ENCODE measurements around the gene INHBB.
"Not testable (repeated sequence)": the region's sequence is repeated elsewhere in the genome, so short reads cannot be mapped to it uniquely, and the experiment has no call there.

Gene INHBB

DNA sequence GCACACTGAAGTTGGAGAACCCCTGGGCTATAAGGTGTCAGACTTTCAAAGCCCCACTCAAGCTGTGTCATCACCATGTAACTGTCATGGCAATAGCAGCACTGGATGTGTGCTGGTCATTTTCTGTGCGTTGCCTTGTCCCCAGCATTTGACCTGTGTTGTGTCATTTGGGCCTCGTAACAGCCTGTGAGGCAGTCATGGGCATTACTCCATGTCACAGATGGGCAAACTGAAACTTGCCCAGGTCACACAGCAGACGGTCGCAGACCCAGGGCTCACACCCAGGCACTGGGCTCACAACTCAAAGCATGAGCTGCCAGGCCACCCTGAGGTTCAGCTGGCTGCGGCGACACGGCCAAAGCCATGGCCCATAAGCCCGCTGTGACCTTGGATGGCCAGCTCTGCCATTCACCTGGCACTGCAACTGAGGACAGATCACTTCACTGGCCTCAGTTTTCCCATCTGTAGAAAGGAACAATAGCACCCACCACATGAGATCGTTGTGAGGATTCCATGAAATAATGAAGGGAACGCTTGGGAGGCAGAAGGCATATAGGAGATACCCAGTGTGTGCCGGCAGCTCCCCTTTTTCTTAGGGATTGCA, 36.7 kb downstream of the INHBB start:
- DNase-seq (ENCODE audit: low read depth) = no peak

DNA sequence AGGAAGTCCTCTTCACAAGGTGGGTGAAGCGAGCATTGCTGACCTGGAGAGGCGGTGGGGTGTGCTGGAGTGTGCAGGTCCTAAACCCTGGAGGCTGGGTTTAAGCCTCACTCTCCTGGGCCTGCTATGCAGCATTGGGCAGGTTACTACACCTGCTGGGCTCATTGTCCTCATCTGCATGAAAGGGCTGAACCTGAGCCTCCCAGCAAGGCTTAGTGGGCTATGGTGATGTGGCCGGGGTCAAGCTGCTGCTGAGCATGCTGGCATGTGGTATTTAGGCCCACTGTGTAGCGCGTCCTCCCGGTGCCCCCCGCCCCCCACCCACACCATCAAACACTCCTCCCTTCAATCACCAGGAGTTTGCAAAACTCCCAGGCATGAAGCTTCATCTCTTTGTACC, 37.3 kb downstream of the INHBB start:
- DNase-seq (ENCODE audit: low read depth) = no peak

DNA sequence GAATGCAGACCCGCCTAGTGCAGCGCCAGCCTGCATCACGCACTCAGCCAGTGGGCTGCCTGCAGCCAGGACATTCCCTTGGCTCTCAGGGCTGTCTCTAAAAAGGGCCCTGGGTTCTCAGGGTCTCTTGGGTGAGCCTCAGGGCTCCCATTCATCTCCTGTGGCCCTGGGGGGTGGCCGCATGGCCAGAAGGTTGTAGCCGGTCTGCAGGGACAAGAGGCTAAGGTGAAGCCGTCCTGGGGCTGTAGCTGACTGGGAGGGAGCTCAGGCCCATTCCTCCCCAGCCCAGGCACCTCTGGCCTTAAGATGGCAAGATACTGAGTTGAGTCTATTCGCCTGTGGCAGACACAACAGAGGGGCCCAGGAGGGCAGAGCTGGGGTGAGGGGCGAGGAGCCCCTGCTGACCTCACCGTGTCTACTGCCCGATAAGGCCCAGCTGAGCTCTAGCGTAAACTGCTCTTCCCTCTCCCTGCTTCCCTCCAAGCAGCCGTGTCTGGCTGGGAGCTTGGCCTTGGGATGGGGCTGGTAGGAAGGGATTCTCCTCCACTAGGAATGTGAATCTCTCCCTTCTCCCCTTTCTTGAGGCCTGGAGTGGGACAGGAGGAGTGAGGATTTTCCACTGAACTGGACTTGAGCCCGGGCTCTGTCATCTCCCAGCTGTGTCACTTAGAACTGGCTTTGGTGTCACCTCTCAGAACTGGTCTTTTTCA, 37.9 kb downstream of the INHBB start:
- DNase-seq (ENCODE audit: low read depth) = no peak

DNA sequence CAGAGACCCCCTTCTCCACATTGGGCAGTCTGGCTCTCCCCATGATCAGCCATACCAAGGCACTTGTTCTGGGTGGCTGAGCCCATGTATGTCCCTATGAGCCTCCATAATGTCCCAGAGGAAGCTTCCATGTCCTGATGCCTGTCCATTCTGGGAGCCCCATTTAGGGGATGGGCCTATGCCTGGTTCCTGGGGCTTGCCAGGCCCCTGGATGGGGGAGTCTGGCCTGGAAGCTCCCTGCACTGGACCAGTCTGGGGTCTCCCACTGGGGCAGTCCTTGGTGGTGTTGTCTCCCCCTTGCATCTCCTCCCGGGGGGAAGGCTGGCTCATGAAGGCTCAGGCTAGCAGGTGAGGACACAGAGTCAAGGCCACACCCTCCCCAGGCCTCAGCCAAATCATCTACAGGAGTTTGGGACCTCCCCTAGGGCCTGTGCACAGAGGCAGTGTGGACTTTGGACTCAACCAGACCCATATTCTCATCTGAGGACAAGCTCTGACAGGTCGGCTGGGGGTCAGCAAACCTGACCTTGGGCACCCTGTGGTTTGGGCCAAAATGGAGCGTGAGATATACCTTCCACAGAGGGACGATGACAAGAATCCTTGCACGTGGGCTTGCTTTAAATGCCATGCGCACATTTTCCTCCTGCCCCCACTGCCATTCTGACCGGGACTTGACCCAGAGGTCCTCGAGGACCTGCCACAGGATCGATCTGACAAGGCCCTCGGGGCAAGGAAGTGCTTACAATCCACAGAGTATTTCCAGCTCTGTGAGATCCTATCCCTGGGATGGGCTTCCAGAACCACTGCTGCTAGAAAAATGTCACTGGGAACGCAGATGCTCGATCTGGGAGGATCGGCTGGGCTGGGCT, 38.8 kb downstream of the INHBB start:
- no peak for DNase-seq (ENCODE audit: low read depth)

DNA sequence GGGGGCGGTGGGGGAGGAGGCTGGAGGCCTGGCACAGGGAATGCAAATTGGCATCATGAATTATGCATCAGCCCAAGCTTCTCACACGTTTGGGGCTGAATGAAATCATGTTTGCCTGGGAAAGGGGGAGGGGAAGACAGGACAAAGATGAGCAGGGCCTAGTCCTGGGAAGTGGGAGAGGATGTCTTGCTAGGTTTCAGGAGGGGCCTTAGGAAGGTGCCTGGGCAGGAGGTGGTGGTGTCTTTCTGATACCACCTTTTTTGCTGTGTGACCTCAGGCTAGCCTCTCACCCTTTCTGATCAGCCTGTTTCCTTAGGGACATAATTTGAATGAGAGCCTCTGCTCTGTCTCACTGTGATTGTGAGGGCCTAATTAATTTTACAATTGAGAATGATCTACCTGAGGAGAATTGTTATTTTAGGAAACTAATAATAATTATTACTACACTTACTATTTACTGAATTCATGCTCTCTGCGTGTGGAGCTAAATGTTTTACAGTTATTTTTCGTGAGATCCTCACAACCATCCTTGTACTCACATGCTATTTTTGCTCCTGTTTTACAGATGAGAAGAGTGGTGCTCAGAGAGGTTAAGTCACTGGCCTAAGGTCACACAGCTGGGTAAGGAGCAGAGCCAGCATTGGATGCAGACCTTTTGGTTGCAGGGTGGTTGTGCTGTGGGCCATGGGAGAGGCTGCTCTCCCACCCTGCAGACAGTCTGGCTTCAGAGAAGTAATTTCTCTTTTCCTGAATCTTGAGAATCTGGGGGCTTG, 39.6 kb downstream of the INHBB start:
- no peak for DNase-seq (ENCODE audit: low read depth)

DNA sequence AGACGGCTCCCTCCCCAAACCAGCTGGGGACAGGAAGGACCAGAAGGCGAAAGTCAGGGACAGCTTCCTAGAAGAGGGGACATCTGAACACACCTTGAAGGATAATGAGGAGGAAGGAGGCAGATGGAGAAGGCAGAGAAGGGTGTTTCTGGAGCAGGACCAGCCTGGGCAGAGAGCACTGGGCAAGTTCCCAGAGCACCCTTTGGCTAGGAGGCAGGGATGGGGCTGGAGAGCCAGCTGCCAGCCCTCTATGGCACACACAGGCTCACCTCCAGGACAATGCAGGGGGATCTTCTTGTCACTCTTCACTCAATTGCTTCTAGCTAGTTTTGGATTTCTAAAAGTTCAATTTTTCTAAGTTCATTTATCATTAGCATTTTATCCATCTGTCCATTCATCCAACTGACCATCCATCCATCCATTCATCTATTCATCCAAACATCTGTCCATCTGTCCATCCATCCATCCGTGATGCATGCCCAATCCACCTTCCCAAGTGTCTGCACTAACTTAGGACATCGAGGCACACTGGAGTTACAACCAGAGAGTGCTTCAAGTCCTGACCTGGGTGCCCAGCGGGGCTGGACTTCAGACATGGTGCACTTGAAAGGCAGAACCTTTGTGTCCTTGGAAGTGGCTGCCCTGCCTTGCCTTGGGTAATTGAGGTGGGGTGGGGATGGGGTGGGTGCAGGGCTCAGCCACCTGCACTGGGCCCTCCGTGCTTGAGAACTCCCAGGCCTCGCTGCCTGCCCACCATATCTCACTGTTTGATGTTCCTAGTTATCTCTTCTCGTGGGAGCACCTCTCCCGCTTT, 42.5 kb downstream of the INHBB start:
- DNase-seq (ENCODE audit: low read depth) = no peak

DNA sequence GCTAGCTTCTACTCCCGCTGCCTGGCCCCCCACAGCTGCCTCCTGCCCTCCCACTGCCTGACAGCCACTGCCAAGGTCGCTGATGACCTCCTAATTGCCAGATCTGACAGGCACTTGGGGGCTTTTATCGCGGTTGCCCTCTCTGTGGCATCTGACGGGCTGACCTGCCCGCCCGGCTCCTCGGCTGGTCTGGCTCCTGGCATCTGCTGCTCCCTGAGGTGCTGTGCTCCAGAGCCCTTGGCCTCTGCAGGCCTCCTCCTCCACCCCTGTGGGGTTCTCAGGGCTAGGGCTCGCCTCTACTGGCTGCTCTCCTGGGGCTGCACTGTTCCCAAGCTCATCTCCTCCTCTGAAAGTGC, 43.1 kb downstream of the INHBB start:
- no peak for DNase-seq (ENCODE audit: low read depth)

DNA sequence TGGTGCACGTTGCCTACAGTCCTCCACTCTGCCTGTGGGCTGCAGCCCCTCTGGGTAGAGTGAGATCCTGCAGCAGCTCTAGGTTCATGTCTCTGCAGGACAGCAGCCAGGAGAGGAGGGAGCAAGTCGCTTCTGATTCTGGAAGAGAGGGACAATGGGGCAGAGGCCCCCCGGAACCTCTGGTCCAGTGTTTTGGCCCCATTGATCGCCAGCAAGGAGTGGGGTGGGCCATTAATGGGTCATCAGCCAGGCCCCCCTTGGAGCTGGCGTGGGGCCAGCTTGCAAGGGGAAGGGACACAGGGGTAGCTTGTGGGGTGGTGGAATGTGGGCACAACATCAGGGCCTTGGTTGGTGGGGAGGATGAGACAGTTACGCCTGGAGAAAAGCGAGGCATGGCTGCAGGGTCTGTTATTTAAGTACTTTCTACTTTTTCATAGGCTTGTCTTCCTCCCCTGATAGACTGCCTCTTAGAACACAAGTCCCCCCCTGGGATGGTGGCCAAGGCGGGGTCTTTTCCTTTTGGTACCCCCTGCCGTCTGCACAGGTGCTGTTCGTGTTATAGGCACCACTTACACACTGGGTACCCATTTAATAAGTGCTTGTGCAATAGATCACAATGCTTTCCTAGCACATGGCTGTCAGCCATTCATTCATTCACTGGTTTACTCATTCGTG, 44.6 kb downstream of the INHBB start:
- no peak for DNase-seq (ENCODE audit: low read depth)

DNA sequence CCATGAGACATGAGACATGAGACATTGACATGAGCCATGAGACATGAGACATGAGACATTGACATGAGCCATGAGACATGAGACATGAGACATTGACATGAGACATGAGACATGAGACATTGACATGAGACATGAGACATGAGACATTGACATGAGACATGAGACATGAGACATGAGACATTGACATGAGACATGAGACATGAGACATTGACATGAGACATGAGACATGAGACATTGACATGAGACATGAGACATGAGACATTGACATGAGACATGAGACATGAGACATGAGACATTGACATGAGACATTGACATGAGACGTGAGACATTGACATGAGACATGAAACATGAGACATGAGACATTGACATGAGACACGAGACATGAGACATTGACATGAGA, 45.4 kb downstream of the INHBB start:
- DNase-seq (ENCODE audit: low read depth) = not testable (repeated sequence)

DNA sequence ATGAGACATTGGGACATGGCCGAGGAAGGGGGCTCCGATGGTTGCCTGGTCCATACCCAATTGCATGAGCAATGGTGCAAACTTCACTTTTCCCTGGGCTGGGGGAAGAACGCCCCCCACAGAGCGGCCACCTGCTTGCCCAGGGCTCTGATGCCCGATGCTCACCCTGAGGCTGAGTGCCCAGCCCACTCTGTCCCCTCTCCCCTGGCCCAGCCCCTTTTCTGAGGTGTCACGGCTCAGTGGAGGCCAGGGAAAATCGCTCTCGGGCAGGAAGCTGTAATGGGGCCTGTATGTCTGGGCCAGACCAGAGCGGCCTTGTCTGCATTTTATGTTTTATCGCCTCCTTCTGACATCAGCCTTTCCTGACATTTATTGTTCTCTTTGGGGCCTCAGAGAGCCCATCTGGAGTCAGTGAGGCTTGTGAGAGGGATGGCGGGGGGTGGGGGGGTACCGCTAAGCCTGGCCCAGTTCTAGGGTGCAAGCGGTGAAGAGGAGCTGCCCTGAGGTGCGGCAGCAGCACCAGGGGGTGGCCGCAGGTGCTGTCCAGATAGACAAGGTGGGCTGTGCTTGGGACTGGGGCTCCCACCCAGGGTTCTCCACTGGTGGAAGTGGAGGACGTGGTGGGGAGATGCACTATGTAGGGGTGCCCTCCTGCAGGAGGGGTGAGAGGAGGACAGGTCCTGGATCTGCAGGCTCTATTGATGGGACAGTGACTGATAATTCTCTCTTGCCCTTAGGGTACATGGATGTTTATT, 46.2 kb downstream of the INHBB start:
- no peak for DNase-seq (ENCODE audit: low read depth)

DNA sequence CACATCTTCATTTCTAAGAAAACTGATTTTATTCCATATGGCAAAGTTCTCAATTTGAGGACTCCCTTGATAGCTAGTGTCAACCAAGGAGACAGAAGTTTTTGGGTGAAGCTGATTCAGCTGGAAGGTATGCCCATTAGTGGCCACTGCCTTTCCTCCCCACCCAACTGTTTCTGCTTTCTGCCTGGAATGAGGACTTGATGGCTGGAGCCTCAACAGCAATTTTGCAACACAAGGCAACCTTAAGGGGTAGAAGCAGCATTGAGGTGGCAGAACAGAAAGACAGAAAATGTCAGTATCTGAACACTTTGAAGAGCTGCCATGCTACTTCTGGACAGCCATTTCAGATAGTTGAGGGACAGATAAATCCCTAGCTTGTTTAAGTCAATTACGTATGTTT, 47.0 kb downstream of the INHBB start:
- no peak for DNase-seq (ENCODE audit: low read depth)

DNA sequence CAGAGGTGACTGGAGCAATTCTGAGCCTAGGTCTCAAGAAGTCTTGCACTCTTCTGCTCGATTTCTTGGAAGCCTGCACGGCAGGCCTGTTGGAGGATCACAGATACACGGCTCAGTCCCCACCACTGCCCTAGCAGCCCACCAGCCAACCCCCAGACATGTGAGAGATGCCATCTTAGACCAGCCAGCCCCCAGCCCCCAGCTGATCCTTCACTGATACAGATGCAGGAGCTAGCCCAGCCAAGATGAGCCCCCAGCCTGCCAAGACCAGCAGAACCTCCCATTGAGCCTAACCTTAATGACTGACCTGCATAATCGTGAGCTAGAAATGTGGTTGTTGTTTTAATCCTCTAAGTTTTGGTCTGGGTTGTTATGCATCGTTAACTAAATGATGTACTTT, 47.5 kb downstream of the INHBB start:
- DNase-seq (ENCODE audit: low read depth) = no peak

DNA sequence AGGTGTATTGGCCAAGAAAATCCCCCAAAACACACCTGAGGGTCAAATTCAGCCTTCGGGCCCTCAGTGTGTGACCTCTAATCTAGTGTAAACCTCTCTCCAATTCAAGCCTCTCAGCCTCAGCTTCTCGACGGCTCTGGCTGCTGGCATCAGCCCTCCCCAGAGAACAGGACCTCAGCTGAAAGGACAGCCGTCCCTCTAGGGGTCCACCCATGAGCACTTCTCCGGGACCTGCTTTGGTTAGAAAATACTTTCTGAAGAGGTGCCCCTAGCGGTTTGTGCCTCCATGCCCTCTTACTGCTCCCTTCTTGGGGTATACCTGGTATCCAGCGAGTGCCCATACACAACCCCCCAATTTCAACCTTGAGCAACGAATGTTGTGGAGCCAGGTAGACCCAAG, 48.8 kb downstream of the INHBB start:
- no peak for DNase-seq (ENCODE audit: low read depth)

DNA sequence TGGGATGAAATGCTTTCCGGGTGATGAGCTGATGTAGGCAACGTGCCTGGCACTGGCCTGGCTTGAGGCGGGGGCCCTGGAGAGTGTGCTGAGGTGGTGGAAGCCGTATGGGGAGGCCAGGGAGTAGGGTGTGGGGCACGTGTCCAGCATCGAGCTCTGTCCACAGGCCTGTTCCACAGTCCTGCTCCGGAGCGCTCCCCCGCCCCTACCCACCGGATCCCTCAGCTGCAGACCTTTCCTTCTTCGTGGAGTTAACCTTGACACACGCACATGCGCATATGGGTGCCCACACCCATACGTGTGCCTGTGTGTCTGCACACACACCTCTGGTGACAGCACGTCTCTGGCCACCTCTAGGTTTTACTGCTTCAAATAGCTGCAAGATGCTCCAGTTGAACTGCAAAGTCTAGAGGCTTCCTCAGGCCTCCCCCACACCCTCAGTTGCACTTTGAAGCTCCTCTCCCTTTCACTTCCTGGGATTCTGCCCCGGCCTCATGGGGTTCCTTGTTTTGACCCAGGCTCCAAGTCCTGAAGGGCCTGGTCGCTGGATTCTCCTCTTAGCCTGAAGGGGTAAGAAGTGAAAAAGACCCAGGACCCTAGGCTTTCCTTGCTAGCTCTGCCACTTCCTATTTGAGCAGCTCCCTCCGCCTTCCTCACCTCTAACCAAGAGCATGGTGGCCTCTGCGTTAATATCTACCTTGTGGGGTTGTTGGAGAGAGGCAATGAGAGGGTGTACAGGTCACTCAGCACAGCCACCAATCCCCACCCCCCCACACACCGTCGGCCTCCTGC, 49.5 kb downstream of the INHBB start:
- no peak for DNase-seq (ENCODE audit: low read depth)

DNA sequence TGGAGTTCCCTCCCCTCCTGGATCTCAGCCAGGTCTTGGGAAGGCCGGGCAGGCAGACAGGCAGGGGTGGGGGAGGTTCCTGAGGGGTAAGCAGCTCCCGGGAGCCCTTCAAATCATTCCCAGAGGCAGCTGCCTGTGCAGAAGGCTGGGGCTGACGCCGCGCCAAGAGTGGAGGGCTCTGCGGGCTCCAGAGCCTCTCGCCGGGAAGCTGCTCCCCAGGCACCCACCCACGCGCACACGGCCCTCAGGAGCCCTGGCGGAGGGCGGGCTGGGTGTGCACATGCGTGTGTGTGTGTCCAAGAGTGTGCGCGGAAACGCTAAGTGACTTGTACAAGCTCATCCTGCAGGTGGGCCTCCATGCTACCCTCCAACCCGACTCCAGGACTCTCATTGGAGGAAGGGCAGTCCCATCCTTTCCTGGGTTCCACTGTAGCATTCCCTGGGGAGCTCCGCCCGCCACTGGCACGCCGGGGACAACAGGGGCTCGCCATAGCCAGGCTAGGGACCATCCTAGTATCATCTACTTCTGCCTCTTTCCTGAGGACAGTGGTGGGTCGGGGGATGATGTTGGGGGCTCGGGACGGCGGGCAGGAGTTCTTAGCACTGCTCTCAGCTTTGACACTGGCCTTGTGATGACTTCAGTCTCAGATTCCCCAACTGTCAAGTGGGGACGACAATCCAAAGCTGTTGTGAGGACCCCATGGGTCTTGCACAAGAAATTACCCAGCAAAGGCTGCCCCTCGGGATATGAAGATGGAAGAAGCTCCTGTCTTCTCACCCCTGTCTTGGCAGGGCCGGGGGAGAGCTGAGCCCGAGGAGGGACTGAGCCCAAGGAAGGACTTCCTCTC, 50.3 kb downstream of the INHBB start:
- DNase-seq (ENCODE audit: low read depth) = no peak

DNA sequence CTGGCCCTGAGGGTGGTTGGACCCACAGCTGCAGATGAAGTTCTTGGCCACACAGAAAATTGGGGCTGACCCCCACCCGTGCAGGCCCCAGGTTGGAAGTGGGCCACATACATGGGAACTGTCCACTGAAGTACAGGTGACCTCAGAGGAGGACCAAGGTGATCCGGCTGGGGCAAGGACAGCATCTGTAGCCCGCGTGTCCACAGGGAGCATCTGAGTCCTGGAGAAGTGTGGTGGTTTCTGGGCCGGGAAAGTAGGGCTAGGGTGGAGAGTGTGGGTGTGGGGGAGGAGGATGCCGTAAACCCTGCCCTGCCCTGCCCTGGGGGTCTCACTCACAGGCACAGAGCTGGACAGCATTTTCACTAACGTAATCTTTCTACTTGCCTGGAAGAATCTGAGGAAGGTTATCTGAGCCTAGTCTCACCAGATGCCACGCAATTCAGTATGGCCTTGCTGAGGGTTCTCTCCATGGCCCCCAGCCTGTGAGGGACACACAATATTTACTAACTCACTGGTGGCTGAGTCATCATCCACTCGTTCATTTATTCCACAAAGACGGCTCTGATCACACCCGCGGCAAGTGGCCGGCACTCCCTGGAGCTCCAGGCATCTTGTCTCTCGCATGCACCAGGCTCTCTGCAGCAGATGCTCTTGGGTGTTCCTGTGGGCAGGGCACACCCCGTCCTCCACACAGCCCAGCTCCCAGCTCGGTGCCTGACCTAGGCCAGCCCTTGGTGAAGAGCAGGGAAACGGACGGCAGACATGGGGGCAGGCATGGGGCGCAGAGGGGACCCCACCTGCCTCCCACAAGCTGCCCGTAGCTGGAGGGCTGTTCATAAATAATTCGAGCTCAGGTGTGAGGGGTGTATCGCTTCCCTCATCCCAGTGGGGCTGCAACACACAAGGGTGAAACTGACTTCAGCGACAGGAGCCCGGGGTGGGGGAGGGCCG, 51.2 kb downstream of the INHBB start:
- peak; percentile 54 for DNase-seq (ENCODE audit: low read depth)

Measured in ELR (cell line).